Brain microvascular endothelial cell (primary cell): ENCODE measurements around the gene QSOX1.
"Not testable (repeated sequence)": the region's sequence is repeated elsewhere in the genome, so short reads cannot be mapped to it uniquely, and the experiment has no call there.

Experiments
- DNase-seq: peaks from one replicate; pipeline ENCODE4 v3.0.0-alpha.2; 2020
- H3K27ac ChIP-seq: fragments of 250-450 bp; sonication (Bioruptor Pico); 2 replicates; pipeline ENCODE4 v1.5.1; 2020; ENCODE audit warnings: mild to moderate bottlenecking, moderate library complexity
- H3K27me3 ChIP-seq: fragments of 250-450 bp; sonication (Bioruptor Pico); replicated peaks from 2 replicates; pipeline ENCODE4 v1.5.1; 2020; ENCODE audit warnings: mild to moderate bottlenecking
- H3K36me3 ChIP-seq: fragments of 250-450 bp; sonication (Bioruptor Pico); replicated peaks from 2 replicates; pipeline ENCODE4 v1.5.1; 2020; ENCODE audit warnings: mild to moderate bottlenecking
- H3K4me3 ChIP-seq: 2 replicates; pipeline ENCODE4 v1.5.1; 2011; ENCODE audit warnings: low read depth, mild to moderate bottlenecking, control low read depth, low read length, moderate library complexity
- in situ Hi-C: cut with HindIII; loops from 2 replicates; pipeline ENCODE4 v1.10.0; 2017; ENCODE audit warnings: low sequenced_read_pairs, low pct_ligation_motif_present
- TF ChIP-seq, protein P1 (sequence below): IDR thresholded peaks from 2 replicates; pipeline ENCODE4 v1.5.1; 2011; ENCODE audit warnings: low read depth, mild to moderate bottlenecking, moderate library complexity, low read length, control low read depth, inconsistent platforms; ENCODE audit errors: missing control alignments

The QSOX1 gene

DNA sequence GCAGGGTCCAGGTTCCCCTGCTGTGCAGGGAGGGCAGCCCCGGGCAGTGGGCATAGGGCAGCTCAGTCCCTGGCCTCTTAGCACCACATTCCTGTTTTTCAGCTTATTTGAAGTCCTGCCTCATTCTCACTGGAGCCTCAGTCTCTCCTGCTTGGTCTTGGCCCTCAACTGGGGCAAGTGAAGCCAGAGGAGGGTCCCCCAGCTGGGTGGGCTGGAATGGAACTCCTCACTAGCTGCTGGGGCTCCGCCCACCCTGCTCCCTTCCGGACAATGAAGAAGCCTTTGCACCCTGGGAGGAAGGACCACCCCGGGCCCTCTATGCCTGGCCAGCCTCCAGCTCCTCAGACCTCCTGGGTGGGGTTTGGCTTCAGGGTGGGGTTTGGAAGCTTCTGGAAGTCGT is 42.6 kb downstream of the QSOX1 start:
- no peak overlapping the region for H3K4me3 ChIP-seq
- no peaks in the 10 kb centered on the region for H3K27me3 ChIP-seq
- no peak overlapping the region for H3K27ac ChIP-seq
- peaks cover 33% of the 10 kb centered on the region for H3K36me3 ChIP-seq
- in situ Hi-C loops: loop anchor here (25.0 kb wide), 1 partner anchor 335 kb away; no protein-coding TSS in a partner anchor
- TF ChIP-seq, protein P1, sequence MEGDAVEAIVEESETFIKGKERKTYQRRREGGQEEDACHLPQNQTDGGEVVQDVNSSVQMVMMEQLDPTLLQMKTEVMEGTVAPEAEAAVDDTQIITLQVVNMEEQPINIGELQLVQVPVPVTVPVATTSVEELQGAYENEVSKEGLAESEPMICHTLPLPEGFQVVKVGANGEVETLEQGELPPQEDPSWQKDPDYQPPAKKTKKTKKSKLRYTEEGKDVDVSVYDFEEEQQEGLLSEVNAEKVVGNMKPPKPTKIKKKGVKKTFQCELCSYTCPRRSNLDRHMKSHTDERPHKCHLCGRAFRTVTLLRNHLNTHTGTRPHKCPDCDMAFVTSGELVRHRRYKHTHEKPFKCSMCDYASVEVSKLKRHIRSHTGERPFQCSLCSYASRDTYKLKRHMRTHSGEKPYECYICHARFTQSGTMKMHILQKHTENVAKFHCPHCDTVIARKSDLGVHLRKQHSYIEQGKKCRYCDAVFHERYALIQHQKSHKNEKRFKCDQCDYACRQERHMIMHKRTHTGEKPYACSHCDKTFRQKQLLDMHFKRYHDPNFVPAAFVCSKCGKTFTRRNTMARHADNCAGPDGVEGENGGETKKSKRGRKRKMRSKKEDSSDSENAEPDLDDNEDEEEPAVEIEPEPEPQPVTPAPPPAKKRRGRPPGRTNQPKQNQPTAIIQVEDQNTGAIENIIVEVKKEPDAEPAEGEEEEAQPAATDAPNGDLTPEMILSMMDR: no peak
- no peak for DNase-seq

DNA sequence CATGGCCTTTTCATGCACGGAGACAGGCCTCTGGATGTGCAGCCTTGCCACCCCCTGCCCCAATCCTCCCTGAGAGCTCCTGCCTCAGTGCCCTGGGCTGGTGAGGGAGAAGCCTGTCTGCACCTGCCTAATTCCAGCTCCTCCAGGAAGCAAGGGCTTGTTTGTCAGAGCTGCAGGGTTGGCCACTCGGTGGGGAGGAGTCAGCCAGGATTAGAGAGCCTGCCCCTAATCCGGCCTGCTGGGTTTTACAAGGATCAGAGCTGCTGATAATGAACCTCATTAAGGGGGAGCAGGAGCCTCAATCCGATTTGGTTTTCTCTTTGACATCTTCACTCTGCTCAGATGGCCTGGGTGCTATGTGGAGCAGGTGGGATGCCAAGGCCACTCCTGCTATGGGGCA is 43.5 kb downstream of the QSOX1 start:
- in situ Hi-C loops: loop anchor here (25.0 kb wide), 1 partner anchor 336 kb away; no protein-coding TSS in a partner anchor
- no peak for DNase-seq
- Histone ChIP-seq H3K36me3 (peaks cover 32% of the 10 kb centered on the region), H3K4me3 (no peak overlapping the region), H3K27me3 (no peaks in the 10 kb centered on the region), H3K27ac (no peak overlapping the region)
- TF ChIP-seq, protein P1: no peak

DNA sequence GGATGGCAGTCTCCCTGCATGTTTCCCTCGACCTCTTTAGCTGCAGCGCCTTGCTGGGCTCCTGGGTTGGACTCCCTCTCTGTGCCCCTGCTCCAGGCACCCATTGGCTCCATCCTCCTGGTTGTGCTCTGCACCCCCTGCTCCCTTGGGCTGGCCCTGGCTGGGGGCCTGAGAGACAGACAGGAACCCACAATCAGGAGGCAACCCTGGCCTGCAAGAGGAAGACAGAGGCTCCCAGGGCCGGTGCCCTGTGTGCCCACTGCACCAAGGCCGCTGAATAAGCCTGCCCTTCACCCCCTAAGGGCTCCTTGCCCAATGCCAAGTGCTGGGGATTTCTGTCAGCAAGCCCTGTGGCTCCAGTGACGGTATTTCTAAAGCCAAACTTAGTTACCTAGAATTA is 43.9 kb downstream of the QSOX1 start:
- TF ChIP-seq, protein P1: no peak
- Histone ChIP-seq H3K36me3 (peaks cover 32% of the 10 kb centered on the region), H3K27ac (no peak overlapping the region), H3K27me3 (no peaks in the 10 kb centered on the region), H3K4me3 (no peak overlapping the region)
- no peak for DNase-seq
- in situ Hi-C loops: loop anchor here (25.0 kb wide), 1 partner anchor 336 kb away; no protein-coding TSS in a partner anchor

DNA sequence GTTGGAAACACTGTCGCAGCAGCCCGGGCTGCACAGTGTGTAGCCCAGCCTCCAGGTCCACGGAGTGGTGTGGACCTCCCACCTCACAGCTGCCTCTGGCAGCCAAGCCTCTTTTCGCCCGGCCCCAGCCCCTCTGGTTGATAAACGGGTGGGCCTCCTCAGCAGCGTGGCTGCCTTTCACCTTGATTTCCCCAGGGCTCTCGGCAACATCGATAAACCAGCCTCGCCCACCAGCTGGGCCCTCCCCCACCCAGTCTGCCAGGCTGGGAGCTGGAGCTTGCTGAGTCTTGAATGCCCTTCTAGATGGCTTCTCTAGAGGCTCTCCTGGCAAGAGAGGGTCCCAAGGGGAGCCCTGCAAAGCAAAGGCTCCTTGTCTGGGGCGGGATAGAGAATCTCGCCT is 44.3 kb downstream of the QSOX1 start:
- no peaks in the 10 kb centered on the region for H3K27me3 ChIP-seq
- H3K36me3 ChIP-seq: peaks cover 32% of the 10 kb centered on the region
- no peak overlapping the region for H3K27ac ChIP-seq
- DNase-seq: no peak
- H3K4me3 ChIP-seq: no peak overlapping the region
- in situ Hi-C loops: loop anchor here (25.0 kb wide), 1 partner anchor 337 kb away; no protein-coding TSS in a partner anchor
- TF ChIP-seq, protein P1: no peak

DNA sequence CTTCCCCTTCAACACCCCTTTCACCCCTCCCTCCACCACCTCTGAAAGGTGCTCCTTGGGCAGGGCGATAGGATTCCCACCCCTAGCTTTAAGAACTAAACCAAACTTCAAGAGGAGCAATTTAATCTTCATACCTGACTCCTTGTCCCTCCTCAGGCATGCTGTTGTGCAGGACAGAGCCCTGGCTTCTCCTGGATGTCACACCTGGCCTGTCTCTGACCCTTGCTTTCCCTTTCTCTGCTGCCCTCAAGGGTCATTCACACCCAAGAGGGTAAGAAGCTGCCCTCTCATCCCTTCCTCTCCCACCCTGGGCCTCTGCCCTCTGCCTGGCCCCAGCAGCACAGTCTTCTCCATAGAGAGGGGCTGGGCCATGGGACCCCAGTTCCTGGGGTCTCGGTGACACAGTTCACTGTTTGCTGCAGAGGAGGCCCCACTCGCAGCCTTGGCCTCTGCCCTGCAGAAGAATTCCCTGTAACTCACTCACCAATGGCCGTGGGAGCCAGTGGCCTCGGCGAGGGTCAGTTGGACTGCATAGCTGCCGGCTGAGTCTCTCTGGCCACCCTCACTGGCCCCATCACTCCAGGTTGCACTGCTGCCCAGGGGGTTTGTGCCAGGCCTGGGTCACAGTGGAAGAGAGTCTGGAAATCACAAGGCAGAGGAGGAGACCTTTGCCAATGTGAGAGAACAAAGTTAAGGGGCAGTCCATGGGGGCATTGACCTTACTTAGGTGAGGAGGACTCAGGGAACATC is 47.0 kb downstream of the QSOX1 start:
- Histone ChIP-seq H3K36me3 (peaks cover 10% of the 10 kb centered on the region), H3K27ac (no peak overlapping the region), H3K27me3 (no peaks in the 10 kb centered on the region), H3K4me3 (no peak overlapping the region)
- DNase-seq: no peak
- in situ Hi-C loops: no loop called here
- TF ChIP-seq, protein P1: no peak

DNA sequence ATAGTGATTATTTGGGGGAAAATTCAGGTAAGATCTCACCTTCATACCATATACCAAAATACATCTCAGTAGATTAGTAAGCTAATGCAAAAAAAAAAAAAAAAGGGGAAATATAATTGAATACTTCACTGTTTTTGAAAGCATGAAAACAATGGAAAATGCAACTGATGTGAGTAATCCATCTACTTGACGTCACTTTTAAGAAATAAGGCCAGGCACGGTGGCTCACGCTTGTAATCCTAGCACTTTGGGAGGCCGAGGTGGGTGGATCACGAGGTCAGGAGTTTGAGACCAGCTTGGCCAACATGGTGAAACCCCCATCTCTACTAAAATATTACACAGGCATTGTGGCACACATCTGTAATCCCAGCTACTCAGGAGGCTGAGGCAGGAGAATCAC is 47.9 kb downstream of the QSOX1 start:
- H3K4me3 ChIP-seq, in situ Hi-C loops, H3K36me3 ChIP-seq, H3K27ac ChIP-seq, DNase-seq, H3K27me3 ChIP-seq: not testable (repeated sequence)
